ENCODE results near the gene HSH2D. TPM values are rescaled to one million over a fixed set of nuclear protein-coding genes. Genes with fewer than 3 reads are reported as not detected.

Gene HSH2D
- total and polyA plus RNA-seq, 2 of the 13 experiments (the other 11 are each of a cell fraction or from before 2014, with no cell fraction given): 0.69 to 3.2 TPM

DNA sequence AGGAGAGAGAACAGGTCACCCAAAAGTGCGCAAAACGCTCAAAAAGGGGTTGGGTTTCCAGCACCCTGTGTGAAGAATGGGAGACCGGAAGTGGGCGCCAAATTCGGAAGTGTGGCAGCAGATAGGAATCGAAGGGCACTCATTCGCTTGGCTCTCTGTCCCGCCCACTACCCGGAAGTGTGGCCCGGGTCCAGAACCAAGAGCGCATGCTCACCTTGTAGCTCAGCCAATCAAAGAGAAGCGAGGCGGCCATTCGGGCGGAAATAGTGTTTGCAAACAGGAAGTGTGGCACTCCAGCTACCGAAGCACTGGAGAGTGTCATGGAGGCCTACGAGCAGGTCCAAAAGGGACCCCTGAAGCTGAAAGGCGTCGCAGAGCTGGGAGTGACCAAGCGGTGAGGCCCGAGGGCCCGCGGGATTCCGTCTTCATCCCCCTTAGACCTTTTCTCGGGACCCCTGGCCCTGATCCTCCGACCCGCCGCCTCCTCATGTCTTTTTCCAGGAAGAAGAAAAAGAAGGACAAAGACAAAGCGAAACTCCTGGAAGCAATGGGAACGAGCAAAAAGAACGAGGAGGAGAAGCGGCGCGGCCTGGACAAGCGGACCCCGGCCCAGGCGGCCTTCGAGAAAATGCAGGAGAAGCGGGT is 41.8 kb downstream of the HSH2D start, which contains the start of gene FAM32A (continued):
- TF ChIP-seq KDM5A (IDR thresholded peaks at IDR 0.05; ENCODE audit: borderline replicate concordance, low read length) (peak; percentile 90), ZNF34 (CRISPR knock-in tag; IDR thresholded peaks at IDR 0.05; ENCODE audit: borderline replicate concordance) (no peak), ZNF546 (CRISPR knock-in tag; conservative IDR thresholded peaks at IDR 0.05) (no peak), EP300 (IDR thresholded peaks at IDR 0.05; ENCODE audit: low read depth in 2 of 2, low read length in 2 of 2) (no peak), EP300 (CRISPR knock-in tag; IDR thresholded peaks at IDR 0.05; ENCODE audit: borderline replicate concordance) (no peak), MAFK (conservative IDR thresholded peaks at IDR 0.05 in 1 of 2, IDR thresholded peaks at IDR 0.05 in 1 of 2; ENCODE audit: low read length in 2 of 2) (no peak), ZNF143 (CRISPR knock-in tag; IDR thresholded peaks at IDR 0.05) (peak; percentile 44; the same call in 1 of the 2 replicates), ZNF747 (CRISPR knock-in tag; IDR thresholded peaks at IDR 0.05; ENCODE audit: borderline replicate concordance) (no peak), ZNF766 (CRISPR knock-in tag; IDR thresholded peaks at IDR 0.05; ENCODE audit: borderline replicate concordance) (peak; percentile 75; the same call in 1 of the 2 replicates), SP4 (CRISPR knock-in tag; IDR thresholded peaks at IDR 0.05) (no peak), NRL (CRISPR knock-in tag; IDR thresholded peaks at IDR 0.05; ENCODE audit: borderline replicate concordance) (no peak), ZMYM3 (CRISPR knock-in tag; IDR thresholded peaks at IDR 0.05) (no peak), ZNF839 (CRISPR knock-in tag; IDR thresholded peaks at IDR 0.05; ENCODE audit: borderline replicate concordance) (0 out of 2 replicates have a peak, but pooled peaks have one; percentile 28), EHMT2 (IDR thresholded peaks at IDR 0.05; ENCODE audit: borderline replicate concordance, low read depth, low read length) (no peak), KLF12 (CRISPR knock-in tag; IDR thresholded peaks at IDR 0.05; ENCODE audit: borderline replicate concordance) (no peak), REPIN1 (CRISPR knock-in tag; IDR thresholded peaks at IDR 0.05; ENCODE audit: borderline replicate concordance, low read depth) (0 out of 2 replicates have a peak, but pooled peaks have one; percentile 31), ZFP1 (CRISPR knock-in tag; IDR thresholded peaks at IDR 0.05) (no peak), HOXA9 (CRISPR knock-in tag; IDR thresholded peaks at IDR 0.05; ENCODE audit: borderline replicate concordance) (no peak), YEATS2 (CRISPR knock-in tag; IDR thresholded peaks at IDR 0.05; ENCODE audit: borderline replicate concordance) (peak; percentile 90; the same call in 1 of the 2 replicates), SIX1 (CRISPR knock-in tag; IDR thresholded peaks at IDR 0.05; ENCODE audit: borderline replicate concordance) (no peak)
- TF ChIP-seq, protein P1, sequence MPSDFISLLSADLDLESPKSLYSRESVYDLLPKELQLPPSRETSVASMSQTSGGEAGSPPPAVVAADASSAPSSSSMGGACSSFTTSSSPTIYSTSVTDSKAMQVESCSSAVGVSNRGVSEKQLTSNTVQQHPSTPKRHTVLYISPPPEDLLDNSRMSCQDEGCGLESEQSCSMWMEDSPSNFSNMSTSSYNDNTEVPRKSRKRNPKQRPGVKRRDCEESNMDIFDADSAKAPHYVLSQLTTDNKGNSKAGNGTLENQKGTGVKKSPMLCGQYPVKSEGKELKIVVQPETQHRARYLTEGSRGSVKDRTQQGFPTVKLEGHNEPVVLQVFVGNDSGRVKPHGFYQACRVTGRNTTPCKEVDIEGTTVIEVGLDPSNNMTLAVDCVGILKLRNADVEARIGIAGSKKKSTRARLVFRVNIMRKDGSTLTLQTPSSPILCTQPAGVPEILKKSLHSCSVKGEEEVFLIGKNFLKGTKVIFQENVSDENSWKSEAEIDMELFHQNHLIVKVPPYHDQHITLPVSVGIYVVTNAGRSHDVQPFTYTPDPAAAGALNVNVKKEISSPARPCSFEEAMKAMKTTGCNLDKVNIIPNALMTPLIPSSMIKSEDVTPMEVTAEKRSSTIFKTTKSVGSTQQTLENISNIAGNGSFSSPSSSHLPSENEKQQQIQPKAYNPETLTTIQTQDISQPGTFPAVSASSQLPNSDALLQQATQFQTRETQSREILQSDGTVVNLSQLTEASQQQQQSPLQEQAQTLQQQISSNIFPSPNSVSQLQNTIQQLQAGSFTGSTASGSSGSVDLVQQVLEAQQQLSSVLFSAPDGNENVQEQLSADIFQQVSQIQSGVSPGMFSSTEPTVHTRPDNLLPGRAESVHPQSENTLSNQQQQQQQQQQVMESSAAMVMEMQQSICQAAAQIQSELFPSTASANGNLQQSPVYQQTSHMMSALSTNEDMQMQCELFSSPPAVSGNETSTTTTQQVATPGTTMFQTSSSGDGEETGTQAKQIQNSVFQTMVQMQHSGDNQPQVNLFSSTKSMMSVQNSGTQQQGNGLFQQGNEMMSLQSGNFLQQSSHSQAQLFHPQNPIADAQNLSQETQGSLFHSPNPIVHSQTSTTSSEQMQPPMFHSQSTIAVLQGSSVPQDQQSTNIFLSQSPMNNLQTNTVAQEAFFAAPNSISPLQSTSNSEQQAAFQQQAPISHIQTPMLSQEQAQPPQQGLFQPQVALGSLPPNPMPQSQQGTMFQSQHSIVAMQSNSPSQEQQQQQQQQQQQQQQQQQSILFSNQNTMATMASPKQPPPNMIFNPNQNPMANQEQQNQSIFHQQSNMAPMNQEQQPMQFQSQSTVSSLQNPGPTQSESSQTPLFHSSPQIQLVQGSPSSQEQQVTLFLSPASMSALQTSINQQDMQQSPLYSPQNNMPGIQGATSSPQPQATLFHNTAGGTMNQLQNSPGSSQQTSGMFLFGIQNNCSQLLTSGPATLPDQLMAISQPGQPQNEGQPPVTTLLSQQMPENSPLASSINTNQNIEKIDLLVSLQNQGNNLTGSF (CRISPR knock-in tag; IDR thresholded peaks at IDR 0.05): no peak
- TF ChIP-seq, protein P2, sequence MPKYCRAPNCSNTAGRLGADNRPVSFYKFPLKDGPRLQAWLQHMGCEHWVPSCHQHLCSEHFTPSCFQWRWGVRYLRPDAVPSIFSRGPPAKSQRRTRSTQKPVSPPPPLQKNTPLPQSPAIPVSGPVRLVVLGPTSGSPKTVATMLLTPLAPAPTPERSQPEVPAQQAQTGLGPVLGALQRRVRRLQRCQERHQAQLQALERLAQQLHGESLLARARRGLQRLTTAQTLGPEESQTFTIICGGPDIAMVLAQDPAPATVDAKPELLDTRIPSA (CRISPR knock-in tag; IDR thresholded peaks at IDR 0.05; ENCODE audit: borderline replicate concordance): no peak
- TF ChIP-seq, protein P3, sequence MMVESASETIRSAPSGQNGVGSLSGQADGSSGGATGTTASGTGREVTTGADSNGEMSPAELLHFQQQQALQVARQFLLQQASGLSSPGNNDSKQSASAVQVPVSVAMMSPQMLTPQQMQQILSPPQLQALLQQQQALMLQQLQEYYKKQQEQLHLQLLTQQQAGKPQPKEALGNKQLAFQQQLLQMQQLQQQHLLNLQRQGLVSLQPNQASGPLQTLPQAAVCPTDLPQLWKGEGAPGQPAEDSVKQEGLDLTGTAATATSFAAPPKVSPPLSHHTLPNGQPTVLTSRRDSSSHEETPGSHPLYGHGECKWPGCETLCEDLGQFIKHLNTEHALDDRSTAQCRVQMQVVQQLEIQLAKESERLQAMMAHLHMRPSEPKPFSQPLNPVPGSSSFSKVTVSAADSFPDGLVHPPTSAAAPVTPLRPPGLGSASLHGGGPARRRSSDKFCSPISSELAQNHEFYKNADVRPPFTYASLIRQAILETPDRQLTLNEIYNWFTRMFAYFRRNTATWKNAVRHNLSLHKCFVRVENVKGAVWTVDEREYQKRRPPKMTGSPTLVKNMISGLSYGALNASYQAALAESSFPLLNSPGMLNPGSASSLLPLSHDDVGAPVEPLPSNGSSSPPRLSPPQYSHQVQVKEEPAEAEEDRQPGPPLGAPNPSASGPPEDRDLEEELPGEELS (CRISPR knock-in tag; IDR thresholded peaks at IDR 0.05): no peak
